ENCODE results near the gene ALOX5.

DNA sequence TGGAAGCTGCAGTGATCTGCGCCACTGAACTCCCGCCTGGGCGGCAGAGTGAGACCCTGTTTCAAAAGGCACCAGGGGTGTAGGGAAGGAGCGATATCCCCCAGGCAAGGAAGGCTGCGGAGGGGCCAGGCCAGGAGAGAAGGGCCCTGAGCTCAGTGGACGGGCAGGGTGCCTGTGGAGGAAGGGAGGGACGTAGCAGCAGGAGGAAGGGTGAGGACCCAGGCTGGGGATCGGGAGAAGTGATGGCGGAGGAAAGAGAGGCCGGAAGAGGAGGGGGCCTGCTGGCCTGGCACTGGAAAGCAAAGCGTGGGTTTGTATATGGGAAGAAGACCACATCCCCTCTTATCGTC lies 45.6 kb downstream of the ALOX5 start:
- TF ChIP-seq NFXL1 (IDR thresholded peaks at IDR 0.05; ENCODE audit: borderline replicate concordance) (no peak), CTCF (IDR thresholded peaks at IDR 0.05 in 2 of 3, conservative IDR thresholded peaks at IDR 0.05 in 1 of 3; ENCODE audit: control insufficient read depth in 2 of 3, extremely low read depth in 1 of 3, insufficient read depth in 1 of 3, low read depth in 3 of 3, low read length in 3 of 3) (no peak)
